GM18526 (cell line): ENCODE measurements around the gene COPS9.

Experiments
- POLR2A ChIP-seq: IDR thresholded peaks from 3 replicates; pipeline ENCODE4 v1.6.1; 2011; ENCODE audit not compliant: insufficient read length; ENCODE audit errors: extremely low read depth

Gene COPS9

GRCh38 chr2:240125742-240126141 is 10.4 kb downstream of the COPS9 start:
- no peak for TF ChIP-seq POLR2A

GRCh38 chr2:240124651-240125030 is 11.5 kb downstream of the COPS9 start:
- TF ChIP-seq POLR2A = no peak

- TF ChIP-seq POLR2A = no peak
Measured at GRCh38 chr2:240123821-240124650, 12.1 kb downstream of the COPS9 start.

- no peak for TF ChIP-seq POLR2A
Measured at GRCh38 chr2:240121675-240122074, 14.4 kb downstream of the COPS9 start.

GRCh38 chr2:240121190-240121589 is 14.9 kb downstream of the COPS9 start:
- TF ChIP-seq POLR2A = no peak

GRCh38 chr2:240114233-240114632 is 21.9 kb downstream of the COPS9 start:
- TF ChIP-seq POLR2A = no peak

- no peak for TF ChIP-seq POLR2A
Measured at GRCh38 chr2:240112914-240113690, 23.0 kb downstream of the COPS9 start.

- no peak for TF ChIP-seq POLR2A
Measured at GRCh38 chr2:240111253-240111652, 24.9 kb downstream of the COPS9 start.

- no peak for TF ChIP-seq POLR2A
Measured at GRCh38 chr2:240109386-240109785, 26.7 kb downstream of the COPS9 start.

- TF ChIP-seq POLR2A = no peak
Measured at GRCh38 chr2:240107477-240107796, 28.7 kb downstream of the COPS9 start.

- TF ChIP-seq POLR2A = no peak
Measured at GRCh38 chr2:240106765-240107476, 29.2 kb downstream of the COPS9 start.

- TF ChIP-seq POLR2A = no peak
Measured at GRCh38 chr2:240105982-240106381, 30.1 kb downstream of the COPS9 start.

- TF ChIP-seq POLR2A = no peak
Measured at GRCh38 chr2:240103136-240103535, 33.0 kb downstream of the COPS9 start.

- no peak for TF ChIP-seq POLR2A
Measured at GRCh38 chr2:240098349-240098748, 37.8 kb downstream of the COPS9 start.

GRCh38 chr2:240095556-240096523 is 40.3 kb downstream of the COPS9 start:
- TF ChIP-seq POLR2A = no peak
